ENCODE results near the gene ANAPC2.

ANAPC2 gene, protein sequence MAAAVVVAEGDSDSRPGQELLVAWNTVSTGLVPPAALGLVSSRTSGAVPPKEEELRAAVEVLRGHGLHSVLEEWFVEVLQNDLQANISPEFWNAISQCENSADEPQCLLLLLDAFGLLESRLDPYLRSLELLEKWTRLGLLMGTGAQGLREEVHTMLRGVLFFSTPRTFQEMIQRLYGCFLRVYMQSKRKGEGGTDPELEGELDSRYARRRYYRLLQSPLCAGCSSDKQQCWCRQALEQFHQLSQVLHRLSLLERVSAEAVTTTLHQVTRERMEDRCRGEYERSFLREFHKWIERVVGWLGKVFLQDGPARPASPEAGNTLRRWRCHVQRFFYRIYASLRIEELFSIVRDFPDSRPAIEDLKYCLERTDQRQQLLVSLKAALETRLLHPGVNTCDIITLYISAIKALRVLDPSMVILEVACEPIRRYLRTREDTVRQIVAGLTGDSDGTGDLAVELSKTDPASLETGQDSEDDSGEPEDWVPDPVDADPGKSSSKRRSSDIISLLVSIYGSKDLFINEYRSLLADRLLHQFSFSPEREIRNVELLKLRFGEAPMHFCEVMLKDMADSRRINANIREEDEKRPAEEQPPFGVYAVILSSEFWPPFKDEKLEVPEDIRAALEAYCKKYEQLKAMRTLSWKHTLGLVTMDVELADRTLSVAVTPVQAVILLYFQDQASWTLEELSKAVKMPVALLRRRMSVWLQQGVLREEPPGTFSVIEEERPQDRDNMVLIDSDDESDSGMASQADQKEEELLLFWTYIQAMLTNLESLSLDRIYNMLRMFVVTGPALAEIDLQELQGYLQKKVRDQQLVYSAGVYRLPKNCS

DNA sequence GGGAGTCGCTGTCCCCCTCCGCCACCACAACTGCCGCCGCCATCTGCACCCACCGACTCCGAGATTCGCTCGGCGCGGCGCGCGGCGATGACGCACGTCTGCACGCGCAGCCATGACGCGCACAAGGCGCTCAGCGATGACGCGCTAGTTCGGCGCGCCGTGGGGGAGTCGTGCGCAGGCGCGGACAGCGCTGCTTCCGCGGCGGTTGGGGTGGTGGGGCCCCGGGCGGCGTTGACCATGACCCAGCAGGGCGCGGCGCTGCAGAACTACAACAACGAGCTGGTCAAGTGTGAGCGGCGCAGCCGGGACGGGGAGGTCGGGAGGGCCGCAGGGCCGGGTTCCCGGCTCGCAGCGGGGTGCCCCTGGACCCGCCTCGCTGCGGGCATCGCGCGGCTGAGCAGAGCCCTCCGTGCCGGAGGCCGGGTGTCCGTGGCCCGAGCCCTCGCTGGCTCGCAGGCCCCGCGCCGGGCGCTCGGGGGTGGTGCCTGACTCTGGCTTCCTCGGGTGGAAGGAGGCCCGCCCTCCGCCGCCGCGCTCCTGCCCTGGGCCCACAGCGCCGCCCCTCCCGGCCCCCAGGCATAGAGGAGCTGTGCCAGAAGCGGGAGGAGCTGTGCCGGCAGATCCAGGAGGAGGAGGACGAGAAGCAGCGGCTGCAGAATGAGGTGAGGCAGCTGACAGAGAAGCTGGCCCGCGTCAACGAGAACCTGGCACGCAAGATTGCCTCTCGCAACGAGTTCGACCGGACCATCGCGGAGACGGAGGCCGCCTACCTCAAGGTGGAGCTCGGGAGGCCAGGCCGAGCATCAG, at the start of gene ANAPC2, which contains the start of gene SSNA1:
Gene ANAPC2, minus strand, starts transcription at position 71 of the 807 bp plus-strand sequence. Its CDS starts 28 bp downstream, at position 43.
Gene SSNA1, plus strand, starts transcription at position 187 of the 807 bp plus-strand sequence. Its CDS starts 51 bp downstream, at position 238.
- no peak for FAIRE-seq

DNA sequence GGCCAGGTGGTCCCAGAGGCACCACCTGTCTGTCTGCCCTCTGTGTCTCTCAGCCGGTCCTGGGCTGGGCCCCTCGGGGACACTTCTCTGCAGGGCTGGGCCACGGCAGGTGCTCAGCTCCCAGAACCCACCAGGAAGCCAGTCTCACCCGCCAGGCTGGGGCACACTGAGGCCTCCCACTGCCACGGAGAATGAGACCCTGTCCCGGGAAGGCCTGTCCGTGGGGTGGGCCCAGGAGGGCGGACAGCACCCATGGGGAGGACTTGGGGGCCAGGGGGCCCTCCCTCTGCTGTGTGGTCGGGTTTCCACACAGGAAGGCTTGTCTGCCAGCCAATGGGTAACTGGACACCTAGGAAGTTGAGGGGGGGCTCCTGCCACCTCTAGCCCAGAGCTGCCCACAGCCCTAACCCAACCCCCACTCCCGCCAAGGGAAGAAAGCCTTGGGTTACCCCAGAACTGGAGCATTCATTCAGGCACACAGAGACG, 48.6 kb upstream of the ANAPC2 start:
- FAIRE-seq = no peak

DNA sequence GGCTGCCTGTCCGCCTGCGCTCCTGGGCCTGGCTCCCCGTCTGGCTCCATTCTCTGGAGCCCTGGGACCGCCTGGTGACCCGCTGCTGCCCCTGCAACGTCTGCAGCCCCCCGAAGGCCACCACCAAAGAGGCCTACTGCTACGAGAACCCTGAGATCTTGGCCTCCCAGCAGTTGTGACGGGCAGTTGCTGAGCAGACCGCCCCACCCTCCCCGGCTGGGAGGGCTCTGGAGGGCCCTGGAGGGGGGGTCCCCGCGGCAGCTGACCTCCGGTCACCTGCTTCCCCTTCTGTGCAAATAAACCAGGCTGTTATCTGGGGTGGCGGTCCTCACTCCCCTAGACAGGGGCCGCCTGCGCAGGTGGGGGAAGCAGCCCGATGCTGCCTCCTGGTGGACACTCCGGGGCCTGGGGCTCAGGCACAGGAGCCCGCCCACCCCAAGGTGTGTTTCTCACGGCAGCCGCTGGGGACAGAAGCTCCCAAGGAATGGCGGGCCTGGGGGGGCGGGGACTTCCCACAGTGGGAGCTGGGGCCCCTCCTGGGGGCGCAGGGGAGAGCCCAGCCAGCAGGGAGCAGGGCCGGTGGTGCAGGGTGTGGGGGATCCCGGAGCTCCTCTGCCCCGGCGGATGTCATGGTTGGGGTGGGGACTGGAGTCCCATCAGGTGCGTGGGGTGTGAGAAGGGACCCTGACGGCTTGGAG, 48.0 kb upstream of the ANAPC2 start:
- FAIRE-seq = no peak

DNA sequence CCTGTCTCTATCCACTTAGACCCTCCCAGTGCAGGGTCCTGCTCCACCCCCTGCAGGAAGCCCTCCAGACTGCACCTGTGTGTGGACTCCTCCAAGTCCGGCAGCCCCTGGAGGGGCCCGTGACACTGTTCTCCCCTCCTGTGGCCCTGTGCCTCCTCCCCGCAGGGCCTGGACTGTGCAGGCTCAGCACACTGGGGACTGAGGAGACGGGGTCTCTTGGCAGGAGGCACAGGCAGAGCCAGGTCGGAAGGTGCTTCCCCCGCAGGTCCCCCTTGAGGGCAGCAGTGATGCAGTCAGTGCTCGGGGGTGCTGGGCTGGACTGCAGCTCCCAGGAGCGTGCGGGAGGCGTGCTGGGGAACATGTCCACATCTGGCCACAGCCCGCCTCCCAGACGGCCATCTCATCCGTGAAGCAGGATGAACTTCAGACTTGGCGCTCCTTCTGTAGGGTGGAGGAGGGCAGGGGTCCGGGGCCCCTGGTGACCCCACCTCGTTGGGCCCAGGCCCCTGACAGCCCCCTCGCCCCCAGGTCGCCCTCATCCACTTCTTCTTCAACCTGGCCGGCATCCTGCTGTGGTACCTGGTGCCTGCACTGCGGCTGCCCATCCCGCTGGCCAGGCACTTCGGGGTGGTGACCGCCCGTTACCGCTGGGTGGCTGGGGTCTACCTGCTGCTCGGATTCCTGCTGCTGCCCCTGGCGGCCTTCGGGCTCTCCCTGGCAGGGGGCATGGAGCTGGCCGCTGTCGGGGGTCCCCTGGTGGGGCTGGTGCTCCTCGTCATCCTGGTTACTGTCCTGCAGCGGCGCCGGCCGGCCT, 47.3 kb upstream of the ANAPC2 start:
- no peak for FAIRE-seq

DNA sequence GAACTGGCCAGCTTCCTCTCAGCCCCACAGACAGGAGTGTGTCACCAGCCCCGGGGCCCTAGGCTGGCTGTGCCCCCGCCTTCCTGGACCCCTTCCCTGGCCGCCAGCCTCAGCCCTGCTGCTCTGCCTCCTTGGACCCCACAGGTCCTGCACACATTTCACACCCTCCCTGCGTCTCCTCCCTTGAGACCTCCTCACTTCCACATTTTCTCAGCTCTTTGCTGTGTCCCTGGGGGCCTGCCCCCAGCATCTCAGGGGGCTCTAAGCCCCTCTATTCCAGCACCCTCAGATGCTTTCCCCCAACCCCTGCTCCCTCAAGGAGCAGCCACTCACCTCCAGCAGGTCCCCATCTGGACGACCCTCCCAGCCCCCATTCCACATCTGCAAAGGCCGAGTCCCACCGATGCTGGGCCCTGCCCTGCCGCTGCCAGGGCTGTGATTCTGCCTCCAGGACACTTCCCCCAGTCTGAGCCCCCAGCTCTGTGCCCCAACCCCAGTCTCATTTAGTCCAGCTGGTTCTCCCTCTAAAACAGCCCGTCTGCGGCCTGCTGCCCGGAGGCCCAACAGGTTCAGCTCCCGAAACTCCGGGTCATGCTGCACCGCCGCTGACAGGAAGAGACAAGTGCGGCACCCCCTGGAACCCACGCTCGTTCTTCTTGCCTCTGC, 46.5 kb upstream of the ANAPC2 start:
- FAIRE-seq = no peak

DNA sequence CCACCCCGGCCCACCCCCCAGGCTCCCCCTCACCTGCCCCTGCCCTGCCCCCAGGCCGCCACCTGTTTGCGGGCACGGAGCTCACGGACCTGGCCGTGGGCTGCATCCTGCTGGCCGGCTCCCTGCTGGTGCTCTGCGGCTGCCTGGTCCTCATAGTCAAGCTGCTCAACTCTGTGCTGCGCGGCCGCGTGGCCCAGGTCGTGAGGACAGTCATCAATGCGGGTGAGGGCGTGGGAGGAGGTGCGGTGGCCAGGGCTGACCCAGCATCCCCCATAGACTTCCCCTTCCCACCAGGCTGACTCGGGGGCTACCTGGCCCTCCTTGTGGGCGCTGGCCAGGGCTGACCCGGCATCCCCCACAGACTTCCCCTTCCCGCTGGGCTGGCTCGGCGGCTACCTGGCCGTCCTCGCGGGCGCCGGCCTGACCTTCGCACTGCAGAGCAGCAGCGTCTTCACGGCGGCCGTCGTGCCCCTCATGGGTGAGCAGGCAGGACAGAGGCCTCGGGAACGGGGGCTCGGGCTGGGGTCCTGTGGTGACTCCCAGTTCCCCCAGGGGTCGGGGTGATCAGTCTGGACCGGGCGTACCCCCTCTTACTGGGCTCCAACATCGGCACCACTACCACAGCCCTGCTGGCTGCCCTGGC, 45.8 kb upstream of the ANAPC2 start:
- no peak for FAIRE-seq

DNA sequence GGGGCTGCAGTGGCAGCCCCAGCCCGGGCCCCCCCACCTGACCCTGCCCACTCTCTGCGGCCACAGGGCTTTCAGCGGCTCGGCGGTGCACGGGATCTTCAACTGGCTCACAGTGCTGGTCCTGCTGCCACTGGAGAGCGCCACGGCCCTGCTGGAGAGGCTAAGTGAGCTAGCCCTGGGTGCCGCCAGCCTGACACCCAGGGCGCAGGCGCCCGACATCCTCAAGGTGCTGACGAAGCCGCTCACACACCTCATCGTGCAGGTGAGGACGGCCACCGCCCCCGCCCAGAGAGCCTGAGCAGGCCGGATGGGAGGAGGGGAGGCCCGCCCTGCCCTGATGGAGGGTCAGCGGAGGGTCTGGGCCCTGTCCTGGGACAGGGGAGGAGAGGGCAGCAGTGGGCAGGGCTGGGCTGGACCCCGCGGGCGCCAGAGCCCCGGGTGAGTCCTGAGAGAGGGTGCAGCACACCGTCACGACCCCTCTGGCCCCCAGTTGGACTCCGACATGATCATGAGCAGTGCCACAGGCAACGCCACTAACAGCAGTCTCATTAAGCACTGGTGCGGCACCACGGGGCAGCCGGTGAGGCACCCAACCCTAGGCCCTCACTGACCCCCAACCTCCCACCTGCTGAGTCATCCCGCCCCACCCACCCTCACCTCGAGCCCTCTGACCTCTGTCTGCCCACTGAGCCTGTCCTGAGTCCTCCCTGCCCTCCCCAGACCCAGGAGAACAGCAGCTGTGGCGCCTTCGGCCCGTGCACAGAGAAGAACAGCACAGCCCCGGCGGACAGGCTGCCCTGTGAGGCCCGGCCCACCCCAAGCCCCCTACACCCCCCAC, 45.0 kb upstream of the ANAPC2 start:
- no peak for FAIRE-seq

DNA sequence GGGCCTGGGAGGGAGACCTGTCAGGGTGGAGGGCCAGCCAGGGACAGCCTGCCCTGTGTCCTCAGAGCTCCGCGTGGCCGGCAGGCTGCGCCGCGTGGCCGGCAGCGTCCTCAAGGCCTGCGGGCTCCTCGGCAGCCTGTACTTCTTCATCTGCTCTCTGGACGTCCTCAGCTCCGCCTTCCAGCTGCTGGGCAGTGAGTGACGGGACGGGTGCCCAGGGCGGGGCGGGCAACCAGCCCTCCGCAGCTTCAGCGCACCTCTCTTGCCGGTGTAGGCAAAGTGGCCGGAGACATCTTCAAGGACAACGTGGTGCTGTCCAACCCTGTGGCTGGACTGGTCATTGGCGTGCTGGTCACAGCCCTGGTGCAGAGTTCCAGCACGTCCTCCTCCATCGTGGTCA, 44.1 kb upstream of the ANAPC2 start:
- FAIRE-seq = no peak

DNA sequence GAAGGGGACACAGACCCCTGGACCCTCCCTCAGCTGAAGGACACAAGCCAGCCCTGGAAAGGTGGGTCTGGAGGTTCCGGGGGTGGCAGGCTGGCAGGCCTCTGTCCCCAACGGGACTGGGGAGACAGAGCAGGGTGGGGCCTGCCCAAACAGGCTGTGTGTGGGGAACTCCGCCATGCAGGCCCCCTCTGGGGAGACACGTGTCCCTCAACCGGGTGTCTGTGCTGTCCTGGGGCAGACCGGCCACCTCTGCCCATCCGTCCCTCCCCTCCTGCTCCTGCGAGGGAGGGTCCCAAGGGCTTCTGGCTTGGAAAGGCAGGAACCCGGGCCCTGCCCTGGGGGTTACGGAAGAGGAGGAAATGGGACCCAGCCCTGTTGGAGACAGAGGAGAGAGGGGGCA, 43.7 kb upstream of the ANAPC2 start:
- no peak for FAIRE-seq

DNA sequence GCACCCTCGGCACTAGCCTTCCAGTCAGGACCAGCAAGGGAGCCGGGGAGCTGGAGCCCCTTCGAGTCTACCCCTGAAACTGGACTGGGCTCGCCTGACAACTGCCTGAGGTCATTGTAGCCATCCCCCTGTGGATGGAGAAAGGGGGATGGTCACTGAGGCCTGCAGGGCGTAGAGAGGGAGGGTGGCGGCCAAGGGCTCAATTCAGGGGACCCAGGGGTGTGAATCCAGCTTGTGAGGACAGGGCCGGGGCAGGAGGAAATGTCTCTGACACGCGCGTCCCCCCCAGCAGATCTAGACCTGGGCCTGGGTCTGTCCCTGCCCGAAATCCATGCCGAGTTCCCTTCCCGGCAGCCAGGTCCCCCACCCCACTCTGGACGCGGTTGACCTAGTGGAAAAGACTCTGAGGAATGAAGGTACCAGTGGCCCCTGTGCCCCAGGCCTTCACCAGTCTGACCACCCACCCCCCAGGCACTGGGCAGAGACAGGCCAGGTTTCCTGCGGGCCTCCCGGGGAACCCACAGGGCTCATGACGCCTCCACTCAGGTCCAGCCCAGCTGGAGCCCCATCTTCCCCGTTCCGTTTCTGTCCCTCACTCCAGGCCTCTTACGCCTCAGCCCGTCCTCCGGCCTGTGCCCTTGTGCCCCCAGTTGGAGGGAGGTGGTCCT, 43.1 kb upstream of the ANAPC2 start:
- FAIRE-seq = no peak

DNA sequence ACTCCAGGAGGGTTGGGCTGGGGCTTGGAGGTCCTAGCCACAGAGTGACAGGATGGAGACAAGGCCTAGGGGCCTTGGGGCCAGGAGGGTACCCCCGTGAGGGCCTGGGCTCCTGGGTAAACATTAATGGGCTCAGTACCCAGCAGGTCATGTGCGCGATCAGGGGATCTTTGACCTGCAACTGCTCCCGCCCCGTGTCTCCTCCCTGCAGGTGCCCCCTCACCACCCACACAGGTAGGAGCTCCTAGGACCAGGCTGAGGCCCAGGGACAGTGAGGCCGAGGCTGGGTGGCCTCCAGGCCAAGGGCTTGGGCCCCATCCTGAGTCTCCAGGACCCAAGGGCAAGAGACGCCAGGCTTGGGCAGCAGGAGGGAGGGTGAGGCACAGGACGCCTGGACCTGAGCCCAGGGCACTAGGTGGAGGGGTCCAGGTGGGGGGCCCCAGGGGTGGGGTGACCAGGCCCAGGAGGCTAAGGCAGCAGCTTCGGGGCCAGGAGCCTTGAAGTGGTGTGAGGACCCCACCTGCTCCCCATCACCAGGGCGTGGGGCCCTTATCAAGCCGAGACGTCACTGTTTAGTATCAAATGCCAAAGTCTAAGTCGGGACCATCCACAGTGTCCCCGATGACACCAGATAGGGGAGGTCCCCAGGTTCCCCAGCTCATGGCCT, 42.5 kb upstream of the ANAPC2 start, which contains the start of gene SLC34A3:
Gene SLC34A3, plus strand, starts transcription at position 197 of the 667 bp plus-strand sequence. CDS start 802 bp downstream, outside the sequence.
- no peak for FAIRE-seq

DNA sequence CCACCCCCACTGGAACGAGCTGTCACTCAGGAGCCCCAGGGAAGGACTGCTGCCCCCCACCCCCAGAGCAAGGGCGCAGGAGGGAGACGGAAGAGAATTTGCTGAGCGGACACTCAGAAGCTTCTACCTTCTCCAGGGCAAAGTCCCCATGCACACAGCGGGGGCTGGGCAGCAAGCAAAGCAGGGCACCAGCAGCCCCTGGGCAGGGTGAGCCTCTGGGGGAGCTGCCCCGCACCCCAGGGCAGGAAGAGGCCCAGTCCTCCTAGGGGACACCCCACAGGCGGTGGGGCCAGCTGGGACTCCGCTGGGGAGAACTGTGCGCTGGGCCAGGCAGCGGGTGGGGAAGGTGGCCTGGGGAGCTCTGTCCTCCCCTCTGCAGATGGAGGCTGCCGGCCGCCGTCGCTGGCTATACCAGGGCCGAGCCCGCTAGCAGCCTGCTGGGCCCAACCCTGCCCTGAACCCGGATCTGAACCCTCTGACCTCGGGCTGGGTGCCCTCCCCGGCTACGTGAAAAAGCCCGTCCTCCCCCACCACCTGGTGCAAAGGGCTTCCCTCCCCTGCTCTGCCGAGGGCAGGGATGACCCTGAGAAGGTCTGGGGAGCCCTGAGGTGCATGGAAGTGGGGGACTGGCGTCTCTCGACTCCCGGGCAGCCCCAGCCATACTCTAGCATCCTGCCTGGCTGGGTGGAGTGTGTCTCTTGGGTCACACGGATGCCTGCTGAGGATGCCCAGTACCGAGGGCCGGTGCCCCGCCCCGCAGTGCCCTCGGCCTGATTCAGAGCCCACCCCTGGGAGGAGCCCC, 41.7 kb upstream of the ANAPC2 start:
- no peak for FAIRE-seq

DNA sequence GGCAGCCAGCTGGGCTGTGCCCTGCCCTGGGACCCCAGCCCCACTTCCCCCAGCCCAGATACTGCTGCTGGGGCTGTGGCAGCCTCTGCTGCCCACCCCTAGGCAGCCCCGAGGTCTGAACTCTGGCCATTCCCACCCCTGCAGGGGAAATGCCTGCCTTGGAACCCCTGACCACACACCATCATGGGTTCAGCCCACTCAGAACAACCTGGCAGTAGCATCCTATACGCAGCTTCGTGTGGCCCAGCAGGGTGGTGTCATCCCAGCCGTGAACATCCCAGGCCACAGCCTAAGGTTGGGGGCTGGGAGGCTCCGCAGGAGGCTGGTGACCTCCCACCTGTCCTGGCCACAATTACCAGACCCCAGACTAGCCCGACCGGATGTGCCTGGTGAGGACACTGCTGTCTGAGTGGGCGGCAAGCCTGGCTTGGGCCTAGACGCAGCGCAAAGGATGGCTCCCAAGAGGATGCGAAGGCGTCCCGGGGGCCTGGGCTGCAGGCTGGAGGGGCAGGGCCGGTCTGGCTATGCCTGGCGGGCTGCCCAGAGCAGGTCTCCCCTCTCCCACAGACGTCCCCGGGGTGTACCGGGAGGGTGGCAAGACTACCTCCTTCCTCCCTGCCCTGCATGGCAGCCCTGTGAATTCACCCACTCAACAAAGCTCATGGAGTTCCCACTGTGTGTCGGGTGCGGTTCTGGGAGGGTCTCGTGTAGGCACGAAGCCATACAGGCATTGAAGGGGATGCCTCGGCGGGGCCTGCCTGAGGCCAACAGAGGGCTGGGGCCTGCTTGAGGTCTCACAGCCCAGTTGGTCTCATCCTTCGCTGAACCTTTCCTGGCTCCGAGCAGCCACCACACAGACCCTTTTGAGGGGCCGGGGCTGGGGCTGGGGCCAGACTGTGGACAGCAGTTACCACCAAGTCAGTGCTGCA, 40.9 kb upstream of the ANAPC2 start:
- no peak for FAIRE-seq

DNA sequence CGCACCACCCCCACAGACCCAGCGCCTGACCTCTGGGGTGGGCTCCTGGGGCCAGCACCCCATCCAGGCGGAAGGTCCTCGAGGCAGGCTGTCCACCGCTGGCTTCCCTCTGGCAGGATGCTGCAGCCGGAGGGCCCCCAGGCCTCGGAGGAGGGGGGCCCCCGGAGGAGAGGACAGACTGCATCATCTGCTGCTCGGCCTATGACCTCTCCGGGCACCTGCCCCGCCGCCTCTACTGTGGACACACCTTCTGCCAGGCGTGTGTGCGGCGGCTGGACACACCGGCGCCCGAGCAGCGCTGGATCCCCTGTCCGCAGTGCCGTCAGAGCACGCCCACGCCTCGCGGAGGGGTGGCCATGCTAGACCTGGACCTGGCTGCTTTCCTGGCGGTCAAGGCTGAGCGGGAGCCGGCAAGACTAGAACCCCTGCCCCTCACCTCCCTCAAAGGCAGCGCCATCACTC, 40.2 kb upstream of the ANAPC2 start:
- no peak for FAIRE-seq

DNA sequence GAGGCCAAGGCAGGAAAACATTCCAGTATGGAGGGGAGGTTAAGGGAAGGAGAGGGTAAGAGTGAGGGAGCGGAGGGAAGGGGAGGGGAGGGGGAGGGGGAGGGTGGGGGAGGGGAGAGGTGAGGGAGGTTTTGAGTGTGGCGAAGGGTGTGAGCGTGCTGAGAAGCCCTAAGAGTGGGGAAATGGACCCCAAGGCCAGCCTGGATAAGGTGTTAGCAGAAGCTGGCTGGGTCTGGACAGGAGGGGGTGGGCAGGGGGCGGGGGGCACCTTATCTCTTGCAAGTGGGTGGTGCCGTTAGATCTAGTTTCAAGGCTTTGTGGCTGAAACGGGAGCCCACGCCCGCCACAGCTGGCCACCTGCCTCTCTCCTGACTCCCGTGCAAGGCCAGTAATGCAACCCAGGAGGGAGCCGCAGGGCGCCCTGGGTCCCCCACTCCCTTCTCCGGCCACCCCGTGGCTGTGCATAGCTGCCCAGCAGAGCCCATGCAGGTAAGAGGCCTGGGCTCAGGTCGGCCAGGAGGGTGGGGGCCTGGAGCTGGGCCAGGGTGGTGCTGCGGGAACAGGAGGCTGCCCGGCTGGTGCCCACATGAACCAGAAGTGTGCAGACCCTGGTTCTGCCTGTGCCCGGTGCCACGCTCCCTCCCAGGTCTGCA, 39.6 kb upstream of the ANAPC2 start:
- FAIRE-seq = no peak

All from G401.6 (cell line).